Measurements from ENCODE around the gene TBC1D22A.

TBC1D22A gene

DNA sequence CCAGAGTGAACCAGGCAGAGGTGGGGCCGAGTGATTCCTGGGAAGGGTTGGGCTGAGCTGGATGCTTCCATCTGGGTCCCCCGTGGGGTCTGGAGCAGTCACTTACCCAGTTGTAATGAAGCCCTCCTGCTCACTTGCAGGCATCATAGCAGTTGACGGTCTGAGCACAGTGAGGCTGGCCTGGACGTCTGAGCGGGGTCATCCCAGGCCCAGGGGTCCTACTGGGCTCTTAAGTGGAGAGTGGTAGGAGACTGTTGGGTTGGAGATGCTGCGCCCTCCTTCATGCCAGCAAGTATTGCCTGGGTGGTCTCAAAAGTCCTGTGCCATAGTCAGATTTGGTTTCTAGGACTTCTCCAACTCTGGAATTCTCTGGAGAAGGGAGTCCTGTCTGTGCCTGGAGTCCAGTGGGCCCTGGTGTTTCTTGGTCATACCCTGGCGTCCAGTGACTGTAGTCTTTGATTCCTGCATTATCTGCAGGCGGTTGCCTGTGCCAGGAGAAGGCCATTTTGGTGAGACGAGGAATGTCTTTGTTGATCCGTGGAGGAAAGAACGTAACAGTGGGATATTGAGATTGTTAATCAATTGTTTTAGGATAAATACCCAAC lies 82.3 kb downstream of the TBC1D22A start:
- no peak for DNase-seq

DNA sequence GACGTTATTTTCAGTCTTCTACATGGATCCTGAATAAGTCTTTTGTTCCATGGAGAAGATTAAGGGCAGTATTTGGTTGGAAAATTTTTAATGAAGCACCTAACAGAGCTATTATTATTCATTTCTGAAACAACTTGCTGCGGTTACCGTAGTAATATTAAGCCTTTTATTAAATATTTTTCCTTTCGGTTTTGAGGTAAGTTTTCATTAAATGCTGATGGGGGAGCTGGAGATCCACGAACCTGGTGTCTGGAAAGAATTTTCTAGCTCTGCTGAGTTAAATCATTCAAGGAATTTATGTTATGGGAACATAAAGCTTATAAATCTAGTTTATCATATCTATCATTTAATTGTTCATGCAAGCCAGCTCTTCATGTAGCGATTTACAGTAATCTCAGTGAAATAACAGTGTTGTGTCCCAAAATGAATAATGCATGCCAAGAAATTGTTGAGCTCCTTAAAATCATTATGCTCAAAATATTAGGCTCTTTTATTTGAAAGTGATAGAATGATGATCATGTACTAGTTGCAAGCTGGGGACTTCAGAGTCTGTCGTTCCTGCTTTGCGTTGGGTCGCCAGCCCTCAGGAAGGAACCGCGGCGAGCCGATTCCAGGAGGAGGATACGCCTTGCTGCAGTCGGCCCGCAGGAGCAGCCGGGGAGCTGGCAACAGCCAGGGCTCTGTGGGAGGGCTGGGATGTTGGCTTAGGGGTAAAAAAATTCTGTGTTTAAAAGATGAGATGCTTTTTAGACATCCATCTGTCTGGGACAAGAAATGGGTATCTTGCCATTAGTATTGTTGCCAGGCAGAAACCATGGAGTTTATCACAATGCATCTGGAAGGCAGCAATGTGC lies 83.1 kb downstream of the TBC1D22A start:
- no peak for DNase-seq

DNA sequence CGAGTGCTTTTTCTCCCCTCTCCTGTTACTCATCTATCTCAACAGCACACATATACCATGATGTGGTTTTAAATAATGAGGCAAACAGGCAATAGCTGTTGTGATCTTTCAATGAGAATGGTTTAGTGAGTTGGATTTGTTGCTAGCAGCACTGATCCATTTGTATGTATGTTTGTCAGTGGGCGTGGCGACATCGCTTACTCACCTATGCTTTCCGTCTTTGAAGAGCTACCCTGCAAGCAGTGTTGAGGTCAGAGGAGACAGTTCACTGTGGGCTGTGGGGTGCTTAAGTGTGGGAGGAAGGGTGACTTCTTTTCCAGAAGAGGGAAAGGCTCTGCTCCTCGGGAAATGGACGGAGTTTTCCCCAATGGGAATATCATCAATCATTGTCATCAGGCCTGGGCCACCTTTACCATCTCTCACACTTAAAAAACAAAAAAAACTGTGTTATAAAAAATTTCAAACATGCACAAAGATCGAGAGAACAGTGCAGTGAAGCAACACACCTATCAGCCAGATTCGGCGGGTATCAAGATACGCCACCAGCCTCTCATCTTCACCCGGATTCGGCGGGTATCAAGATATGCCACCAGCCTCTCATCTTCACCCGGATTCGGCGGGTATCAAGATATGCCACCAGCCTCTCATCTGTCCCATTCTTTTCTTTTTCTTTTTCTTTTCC lies 83.8 kb downstream of the TBC1D22A start:
- no peak for DNase-seq

DNA sequence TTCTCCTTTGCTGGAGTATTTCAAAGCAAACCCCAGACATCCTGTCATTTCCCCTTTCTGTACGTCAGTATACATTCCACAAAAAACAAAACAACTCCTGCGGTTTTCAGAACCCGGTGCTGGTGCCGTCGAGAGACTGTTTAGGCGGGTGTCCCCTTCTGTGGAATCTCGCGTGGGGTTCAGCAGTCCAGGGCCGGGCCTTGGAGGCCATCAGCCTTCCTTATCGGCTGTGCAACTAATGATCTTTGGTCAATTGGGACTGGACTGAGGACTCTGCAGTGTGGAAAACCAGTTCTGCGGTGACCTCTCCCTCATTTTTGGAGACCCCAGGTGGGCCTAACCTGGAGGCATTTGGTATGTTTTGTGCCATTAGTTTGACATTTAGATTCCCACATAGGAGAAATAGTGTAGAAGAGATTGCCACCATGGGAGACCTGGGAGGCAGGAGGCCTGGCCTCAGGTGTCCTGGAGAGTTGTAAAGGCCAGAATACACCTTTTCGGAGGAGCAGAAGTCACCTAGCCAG lies 84.4 kb downstream of the TBC1D22A start:
- DNase-seq, result no peak

DNA sequence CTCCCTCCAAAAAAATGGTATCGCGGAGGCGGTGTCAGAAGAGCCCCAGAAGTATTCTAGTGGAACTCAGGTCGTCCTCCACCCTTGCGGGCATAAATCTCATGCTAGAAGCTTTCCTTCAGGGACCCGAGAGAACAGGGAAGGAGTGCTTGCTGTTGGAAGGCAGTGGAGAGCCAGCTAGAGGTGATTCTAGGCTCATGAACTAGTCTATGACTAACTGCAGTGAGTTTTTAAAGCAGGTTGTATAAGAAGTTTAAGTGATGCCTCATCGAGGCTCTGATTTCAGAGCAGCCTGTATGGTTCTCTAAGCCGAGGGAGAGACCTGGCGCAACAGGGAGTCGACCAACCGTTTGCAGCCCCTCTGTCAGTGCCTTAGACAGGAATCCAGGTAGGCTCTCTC lies 85.7 kb downstream of the TBC1D22A start:
- no peak for DNase-seq

DNA sequence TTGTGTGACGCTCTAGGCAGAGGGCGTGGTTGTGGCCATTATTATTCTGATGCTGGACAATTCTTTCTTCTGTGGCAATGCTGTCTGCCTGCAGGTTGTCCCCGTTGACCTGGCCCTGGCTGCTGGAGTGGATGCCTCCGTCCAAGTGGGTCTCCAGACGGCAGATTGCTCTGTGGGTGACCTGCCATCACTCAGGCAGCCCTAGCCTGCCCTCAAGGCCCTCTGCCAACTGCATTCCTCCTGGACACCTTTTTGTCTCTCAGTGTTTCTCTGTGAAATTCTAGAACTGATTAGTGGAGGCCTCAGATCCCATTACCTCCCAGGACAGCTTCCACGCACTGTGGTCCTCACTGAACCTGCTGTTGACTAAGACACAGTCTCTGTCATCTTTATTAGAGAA lies 86.7 kb downstream of the TBC1D22A start:
- no peak for DNase-seq

DNA sequence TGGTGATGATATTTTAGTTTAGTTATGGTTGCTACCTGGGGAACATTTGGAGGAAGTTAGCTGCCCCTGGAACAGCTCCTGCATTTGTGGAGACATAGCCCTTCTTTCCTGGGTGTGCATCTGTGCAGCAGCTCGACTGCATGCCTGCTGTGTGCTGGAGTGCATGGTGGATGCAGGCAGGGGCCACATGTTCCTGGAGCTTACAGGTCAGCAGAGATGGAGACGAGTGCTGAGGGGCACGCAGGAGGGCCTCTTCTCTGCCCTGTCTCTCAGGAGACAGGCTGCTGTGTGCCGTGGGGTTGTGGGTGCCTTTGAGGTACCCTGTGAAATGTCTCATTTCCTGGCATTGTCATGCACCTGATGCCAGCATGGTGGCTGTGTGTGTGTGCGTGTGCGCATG lies 87.5 kb downstream of the TBC1D22A start:
- no peak for DNase-seq

DNA sequence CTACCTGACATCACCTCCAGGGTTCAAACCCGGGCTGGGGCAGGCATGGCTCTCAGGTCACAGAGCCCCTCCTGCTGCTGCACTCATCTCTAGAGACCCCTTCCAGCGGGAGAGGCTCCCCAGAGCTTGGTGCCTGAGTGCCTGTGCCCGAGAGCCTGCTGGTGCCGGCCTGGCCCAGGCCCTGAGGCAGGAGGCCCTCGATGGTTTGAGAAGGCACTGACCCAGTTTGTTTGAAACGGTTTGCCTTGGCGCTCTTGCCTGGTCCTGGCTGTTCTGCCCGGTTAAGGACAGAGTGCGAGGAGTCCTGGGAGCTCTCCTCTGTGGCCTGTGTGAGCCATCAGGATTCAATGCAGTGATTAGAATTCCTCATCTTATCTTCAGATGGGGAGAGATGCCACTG lies 88.9 kb downstream of the TBC1D22A start:
- DNase-seq, result no peak

DNA sequence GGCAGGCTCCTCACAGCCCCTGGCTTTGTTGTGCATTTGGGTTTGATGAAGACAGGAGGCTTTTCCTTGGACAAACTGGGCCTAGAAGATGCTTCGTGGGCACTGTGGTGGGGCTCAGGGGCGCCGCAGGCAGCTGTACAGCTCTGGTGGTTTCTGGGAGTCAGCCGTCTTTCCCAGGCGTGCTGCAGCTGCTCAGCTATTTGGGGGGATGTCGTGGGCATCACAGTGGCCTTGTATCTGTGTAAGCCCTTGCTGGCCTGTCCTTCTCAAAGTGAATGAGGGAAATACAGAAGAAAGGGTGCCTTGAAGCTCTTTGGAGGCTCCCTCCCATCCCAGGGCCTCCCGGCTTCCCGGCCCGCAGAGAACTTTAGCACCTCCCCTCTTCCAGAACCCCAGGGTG lies 89.5 kb downstream of the TBC1D22A start:
- DNase-seq, result no peak

DNA sequence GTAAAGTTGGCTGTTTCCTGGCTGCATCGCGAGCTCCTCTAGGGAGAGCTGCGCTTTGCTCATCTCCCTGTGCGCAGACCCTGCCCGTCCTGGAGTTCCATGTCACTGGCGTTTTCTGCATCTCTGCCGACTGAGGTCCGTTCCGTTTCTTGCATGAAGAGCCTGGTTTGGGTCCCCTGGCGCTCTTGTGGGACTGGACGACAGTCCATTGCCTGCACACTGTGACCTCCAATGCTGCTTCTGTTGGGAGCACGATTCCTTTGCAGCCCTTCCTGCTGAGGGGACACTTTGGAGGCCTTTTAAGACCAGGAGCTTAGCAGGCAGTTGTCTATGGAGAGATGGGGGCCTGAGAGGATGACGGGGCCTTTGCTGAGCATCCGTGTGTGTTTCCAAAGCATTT lies 90.3 kb downstream of the TBC1D22A start:
- DNase-seq, result no peak

DNA sequence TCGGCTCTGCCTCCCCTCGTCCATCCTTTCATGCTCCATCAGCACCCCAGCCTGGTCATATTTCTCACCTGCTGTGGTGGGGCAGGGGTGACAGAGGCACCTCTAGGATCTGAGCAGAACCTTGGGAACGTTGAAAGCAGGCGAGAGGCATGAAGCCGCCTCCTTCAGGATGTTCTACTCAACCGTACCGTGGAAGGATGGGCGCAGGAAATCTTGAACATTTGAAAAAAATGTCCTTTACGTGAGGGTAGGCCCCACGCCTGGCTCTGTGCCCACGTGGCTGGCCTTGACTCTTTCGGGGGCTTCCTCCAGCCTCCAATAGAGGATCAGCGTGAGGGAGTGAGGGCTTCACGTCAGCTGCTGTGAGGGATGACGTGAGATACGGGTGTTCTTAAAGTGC lies 90.7 kb downstream of the TBC1D22A start:
- no peak for DNase-seq

DNA sequence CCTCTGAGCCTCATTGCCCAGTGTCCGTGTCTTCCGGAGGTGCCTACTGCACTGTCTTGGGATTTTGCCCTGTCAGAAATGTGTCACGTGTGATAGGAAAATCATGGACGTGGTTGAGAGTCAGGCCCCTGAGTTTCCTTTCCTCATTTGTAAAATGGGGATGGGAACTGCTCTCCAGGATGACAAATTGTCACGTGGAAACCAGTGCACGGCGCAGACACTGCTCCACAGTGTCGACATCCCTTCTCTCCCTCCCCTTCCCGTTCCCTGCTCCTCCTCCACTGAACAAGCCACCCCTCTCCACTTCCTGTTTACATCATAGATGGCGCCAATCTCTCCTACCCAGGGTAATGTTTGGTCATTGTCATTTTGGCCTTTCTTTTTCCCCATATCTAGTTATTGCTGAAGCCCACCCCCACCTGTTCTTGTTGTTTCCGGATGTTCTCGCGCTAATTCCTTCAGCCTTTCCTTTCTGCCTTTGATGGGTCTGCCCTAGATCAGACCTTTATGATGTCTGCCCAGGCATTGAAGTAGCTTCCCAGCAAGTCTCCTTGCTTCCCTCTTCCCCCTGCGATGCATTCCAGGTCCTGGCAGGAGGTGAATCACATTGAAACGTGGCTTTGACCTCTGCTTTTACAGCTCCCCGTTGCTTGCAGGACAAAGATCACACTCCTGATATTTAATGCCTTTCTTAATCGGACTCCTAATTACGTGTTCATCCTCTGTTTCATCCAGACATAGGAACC lies 91.8 kb downstream of the TBC1D22A start:
- no peak for DNase-seq

DNA sequence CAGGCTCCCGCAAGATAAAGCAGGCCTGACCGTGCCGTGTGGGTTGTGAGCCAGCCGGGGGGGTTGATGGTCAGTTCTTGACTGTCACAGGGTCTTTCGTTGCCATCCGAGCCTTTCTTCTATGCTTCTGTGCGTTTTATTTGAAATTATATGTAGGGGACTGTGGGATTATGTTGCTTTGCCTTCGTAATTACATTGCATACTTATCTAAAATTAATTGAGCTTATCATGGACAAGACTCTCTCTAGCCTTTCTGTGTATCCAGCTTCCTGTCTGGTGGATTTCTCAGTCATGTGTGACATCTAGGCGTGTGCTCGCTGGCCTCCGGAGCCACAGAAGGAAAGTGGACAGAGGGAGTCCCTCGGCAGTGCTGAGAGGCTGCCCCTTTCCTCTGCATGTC lies 93.2 kb downstream of the TBC1D22A start:
- no peak for DNase-seq

DNA sequence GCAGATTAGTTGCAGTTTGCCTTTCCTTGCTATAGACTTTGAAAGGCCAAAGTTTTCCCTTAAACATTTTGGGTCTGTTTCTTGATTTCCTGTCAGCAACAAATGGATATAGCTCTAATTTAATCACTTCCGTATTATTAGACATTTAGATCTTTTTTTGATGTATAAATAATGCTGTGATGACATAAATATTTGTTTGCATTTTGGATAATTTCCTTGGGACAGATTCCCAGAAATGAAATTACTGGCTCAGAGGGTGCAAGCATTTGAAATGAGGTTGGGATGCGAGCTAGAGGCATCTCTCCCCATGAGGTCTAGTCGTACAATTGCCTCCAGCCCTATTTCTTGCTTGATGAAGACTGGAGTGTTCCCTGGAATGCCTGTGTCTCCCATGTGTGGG lies 94.2 kb downstream of the TBC1D22A start:
- DNase-seq, result no peak

DNA sequence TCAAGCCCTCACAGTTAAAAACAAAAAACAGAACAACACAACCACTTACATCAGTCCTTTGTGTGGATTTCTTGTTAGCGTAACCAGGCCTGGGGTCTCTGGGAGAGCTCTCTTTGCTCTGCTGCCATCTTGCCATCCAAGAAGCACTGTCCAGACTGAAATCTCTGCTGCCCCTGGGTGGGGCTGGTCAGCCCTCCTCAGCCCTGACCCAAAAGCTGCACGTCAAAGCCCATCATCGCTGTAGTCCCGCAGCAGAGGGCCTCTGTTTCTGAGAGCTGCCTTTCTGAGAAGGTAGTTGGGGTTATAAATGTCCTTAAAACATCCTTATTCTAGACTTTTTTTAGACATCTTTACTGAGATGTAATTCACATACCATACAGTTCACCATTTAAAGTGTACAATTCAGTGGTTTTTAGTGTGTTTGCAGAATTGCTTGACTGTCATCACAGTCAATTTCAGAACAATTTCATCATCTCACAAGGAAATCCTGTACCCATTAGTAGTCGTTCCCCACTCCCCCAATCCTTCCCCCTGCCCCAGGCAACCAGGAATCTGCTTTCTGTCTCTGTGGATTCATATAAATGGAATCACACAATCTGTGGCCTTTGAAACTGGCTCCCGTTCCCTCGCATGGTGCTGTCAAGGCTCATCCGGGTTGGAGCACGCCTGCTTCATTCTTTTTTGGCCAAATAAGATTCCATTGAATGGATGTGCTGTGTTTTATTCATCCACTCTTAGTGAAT lies 94.9 kb downstream of the TBC1D22A start:
- DNase-seq, result no peak

DNA sequence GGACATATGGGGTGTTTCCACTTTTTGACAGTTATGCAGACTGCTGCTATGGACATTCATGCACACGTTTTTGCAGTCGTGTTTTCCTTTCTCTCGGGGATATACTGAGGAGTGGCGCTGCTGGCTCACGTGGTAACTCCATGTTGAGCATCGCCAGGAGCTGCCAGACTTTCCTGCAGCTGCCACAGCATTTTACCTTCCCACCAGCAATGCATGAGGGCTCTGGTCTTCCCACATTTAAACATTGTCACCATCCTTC lies 95.4 kb downstream of the TBC1D22A start:
- no peak for DNase-seq

DNA sequence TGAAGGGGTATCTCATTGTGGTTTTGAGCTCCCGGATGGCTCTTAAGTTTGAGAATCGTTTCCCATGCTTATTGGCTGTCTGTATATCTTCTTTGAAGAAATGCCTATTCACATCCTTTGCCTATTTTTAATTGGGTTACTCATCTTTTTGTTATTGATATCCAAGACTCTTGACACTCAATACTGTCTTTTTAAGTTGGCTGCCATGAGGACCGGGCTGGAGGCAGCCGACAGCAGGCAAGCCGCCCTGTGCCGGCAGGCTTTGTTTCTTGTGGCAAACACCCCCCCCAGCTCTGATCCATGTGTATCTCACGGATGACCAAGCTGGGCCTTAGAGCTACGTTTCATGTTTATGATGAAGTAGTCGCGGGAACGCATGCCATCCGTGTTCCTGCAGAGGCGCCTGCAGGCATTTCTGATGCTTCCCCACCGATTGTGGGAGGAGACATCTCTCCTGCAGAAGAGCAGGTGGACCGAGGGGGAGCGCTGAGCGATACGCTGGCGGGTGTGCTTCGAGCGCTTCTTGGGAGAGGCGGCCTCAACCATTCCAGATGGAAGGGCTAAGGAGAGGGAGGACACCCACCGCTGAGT lies 95.8 kb downstream of the TBC1D22A start:
- DNase-seq, result no peak

DNA sequence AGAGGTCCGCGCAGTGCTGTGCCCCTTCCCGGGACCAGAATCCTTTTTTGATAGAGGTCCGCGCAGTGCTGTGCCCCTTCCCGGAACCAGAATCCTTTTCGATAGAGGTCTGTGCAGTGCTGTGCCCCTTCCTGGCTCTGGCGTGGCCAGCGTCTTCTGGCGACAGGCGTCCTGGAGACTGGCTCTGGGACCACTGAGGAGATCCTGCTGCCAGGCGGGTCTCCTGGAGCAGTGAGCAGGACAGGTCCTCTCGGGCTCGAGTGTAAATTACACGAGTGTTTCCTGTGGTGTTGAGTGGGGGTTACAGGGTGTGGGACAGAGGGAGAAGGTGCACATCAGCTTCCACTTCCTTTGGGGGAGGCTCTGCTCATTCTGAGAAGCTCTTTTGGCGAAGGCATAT lies 98.1 kb downstream of the TBC1D22A start:
- no peak for DNase-seq

DNA sequence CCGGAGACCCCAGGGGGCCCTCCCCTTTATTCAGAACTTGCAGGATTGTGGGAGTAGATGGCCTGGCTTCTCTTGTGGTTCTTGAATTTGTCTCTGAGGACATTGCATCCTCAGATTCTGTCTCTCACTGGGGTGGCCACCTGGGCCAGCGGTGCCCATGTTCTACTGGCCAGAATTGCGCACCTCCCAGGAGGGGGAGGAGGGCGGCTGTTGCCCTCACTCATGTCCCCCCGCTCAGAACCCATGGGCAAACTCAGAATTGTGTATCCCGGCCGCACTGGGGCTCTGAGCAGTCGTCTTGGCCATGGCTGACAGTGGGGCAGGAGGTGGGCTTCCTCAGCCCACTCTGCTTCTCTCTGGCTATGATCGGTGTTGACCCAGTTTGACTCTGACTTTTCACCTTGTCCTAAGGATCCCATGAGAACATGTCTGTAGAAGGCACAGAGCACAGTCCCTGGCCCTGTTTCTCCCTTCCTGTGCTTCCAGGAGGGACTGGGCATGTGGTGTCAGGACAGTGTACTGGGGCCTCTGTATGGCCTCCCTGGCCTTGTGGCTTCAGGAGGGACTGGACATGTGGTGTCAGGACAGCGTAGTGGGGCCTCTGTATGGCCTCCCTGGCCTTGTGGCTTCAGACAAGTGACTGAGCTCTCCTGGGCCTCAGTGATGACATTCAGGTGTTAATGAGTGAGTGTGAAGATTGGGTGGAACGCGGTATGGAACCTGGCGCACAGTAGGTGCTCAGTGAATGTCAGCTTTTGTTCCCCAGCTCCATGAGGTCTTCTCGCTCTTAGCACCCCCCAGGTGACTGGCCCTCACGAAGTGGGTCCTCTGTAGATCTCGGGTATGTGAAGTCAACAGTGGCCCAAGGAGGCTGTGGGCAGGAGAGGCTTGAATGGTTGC lies 99.3 kb downstream of the TBC1D22A start:
- no peak for DNase-seq

DNA sequence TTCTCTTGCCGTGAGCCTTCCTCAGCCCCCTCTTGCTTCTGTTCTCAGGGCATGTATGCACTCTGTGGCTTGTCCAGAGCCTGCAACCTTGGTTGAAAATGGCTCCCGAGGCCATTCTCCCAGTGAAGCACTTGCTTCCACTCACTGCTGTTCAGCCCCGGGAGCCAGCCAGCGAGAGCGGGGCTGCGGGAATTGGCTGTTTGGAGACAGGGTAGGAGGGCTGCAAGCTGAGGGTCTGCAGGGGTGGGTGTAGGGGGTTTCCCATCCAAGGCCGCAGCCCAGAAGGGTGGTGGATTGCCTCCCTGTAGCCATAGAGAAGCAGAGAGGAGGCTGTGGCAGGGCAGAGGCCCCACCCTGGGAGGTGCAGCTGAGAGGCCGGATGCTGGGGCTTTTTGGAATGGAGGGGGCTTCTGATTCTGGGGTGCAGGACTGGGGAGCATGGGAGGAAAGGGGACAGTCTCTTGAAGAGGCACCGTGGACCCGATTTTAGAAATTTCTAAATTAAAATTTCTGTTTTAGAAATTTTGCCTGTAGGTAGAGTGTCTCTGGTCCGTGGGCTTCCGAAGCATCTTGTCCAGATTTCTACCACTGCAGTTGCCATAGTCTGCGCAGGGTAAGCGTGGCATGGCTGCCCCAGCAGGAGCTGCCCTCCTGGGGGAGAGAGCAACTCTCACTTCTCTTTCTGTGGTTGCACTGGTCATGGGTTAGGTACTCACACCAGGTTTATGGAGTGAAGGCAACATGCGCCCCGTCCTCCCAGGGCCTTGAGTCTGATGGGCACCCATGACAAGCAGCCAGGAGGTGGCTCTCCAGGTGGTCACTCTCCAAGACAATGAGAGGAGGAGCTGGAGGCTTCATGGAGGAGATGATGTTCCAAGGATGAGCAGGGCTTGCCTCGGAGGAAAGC lies 100.2 kb downstream of the TBC1D22A start:
- DNase-seq, result no peak
